Measurements from ENCODE around the gene AZU1.

DNA sequence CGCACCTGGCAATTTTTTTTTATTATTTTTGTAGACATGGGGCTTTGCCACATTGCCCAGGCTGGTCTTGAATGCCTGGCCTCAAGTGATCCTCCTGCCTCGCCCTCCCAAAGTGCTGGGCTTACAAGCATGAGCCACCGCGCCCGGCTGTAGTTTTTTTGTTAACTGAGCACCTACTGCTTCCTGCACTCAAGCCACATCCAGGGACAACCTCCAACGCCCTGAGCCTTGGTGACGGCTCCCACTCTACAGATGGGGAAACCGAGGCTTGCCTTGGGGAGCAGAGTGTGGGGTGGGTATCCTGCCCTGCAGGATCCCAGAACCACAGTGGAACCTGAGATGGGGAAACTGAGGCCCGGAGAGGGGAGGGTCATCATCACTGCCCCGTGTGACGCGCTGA lies 27.5 kb downstream of the AZU1 start:
- no peak for TF ChIP-seq CTCF (IDR thresholded peaks at IDR 0.05)
- no peak for TF ChIP-seq POLR2A (IDR thresholded peaks at IDR 0.05)
- TF ChIP-seq POLR2AphosphoS5 (IDR thresholded peaks at IDR 0.05), result no peak
- TF ChIP-seq EP300 (IDR thresholded peaks at IDR 0.05), result no peak

All from stomach (tissue), 4 donors.